HL-60 (cell line): ENCODE data around the gene VASP.

Source experiments
- DNase-seq, 2 experiments: peaks; one replicate each; pipeline ENCODE4 v3.0.0-alpha.2; 2010 to 2020; ENCODE audit warnings: low read depth in 1 of 2, low spot score in 1 of 2
- H3K27ac ChIP-seq: fragments of 250-450 bp; sonication (Bioruptor Pico); replicated peaks from 2 replicates; pipeline ENCODE4 v1.5.1; 2020; ENCODE audit warnings: mild to moderate bottlenecking, moderate library complexity
- H3K27me3 ChIP-seq: fragments of 250-450 bp; sonication (Bioruptor Pico); 2 replicates; pipeline ENCODE4 v1.5.1; 2021; ENCODE audit warnings: mild to moderate bottlenecking, moderate library complexity; ENCODE audit not compliant: insufficient read depth, poor library complexity, severe bottlenecking
- H3K4me3 ChIP-seq: replicated peaks from 2 replicates; pipeline ENCODE4 v1.5.1; 2011; ENCODE audit warnings: mild to moderate bottlenecking, control low read depth, low read length; ENCODE audit not compliant: insufficient read depth
- GABPA ChIP-seq: IDR thresholded peaks from 2 replicates; pipeline ENCODE4 v1.6.1; 2012; ENCODE audit warnings: low read depth
- POLR2AphosphoS5 ChIP-seq: IDR thresholded peaks from 2 replicates; pipeline ENCODE4 v1.6.1; 2012; ENCODE audit warnings: low read depth
- SPI1 ChIP-seq: IDR thresholded peaks from 2 replicates; pipeline ENCODE4 v1.6.1; 2012; ENCODE audit warnings: low read depth, mild to moderate bottlenecking, borderline replicate concordance
- TF ChIP-seq, protein P1 (sequence below): IDR thresholded peaks from one replicate; pipeline ENCODE4 v1.5.1; 2011; ENCODE audit warnings: low read length, control low read depth, inconsistent platforms; ENCODE audit not compliant: insufficient read depth
- TF ChIP-seq, protein P2 (sequence below): IDR thresholded peaks from 2 replicates; pipeline ENCODE4 v1.6.1; 2012; ENCODE audit warnings: low read depth; ENCODE audit not compliant: insufficient replicate concordance

Gene VASP

DNA sequence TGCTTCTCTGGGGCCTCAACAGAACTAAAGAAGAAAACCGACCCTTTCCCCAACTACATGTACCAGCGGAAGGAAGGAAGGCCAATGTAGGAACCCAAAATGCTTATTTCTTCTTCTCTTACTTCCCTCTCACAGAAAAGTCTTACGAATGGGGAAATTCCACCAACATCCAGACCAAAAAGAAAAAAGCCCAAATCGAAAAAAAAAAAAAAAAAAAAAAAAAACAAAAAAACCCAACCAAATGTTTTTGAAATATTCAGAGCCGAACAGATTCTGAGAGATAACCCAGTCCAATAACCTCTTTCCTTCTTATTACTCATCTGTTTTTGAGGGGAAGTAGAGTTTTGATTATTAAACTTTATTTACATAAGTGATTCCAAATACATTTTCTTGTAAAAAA, 5.2 kb upstream of the VASP start:
- DNase-seq, result no peak
- Histone ChIP-seq H3K27me3 (peaks cover 15% of the 10 kb centered on the region), H3K27ac (no peak overlapping the region), H3K4me3 (no peak overlapping the region)
- TF ChIP-seq, protein P1, sequence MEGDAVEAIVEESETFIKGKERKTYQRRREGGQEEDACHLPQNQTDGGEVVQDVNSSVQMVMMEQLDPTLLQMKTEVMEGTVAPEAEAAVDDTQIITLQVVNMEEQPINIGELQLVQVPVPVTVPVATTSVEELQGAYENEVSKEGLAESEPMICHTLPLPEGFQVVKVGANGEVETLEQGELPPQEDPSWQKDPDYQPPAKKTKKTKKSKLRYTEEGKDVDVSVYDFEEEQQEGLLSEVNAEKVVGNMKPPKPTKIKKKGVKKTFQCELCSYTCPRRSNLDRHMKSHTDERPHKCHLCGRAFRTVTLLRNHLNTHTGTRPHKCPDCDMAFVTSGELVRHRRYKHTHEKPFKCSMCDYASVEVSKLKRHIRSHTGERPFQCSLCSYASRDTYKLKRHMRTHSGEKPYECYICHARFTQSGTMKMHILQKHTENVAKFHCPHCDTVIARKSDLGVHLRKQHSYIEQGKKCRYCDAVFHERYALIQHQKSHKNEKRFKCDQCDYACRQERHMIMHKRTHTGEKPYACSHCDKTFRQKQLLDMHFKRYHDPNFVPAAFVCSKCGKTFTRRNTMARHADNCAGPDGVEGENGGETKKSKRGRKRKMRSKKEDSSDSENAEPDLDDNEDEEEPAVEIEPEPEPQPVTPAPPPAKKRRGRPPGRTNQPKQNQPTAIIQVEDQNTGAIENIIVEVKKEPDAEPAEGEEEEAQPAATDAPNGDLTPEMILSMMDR, result no peak
- TF ChIP-seq POLR2AphosphoS5 (no peak), SPI1 (no peak), GABPA (no peak)
- TF ChIP-seq, protein P2, sequence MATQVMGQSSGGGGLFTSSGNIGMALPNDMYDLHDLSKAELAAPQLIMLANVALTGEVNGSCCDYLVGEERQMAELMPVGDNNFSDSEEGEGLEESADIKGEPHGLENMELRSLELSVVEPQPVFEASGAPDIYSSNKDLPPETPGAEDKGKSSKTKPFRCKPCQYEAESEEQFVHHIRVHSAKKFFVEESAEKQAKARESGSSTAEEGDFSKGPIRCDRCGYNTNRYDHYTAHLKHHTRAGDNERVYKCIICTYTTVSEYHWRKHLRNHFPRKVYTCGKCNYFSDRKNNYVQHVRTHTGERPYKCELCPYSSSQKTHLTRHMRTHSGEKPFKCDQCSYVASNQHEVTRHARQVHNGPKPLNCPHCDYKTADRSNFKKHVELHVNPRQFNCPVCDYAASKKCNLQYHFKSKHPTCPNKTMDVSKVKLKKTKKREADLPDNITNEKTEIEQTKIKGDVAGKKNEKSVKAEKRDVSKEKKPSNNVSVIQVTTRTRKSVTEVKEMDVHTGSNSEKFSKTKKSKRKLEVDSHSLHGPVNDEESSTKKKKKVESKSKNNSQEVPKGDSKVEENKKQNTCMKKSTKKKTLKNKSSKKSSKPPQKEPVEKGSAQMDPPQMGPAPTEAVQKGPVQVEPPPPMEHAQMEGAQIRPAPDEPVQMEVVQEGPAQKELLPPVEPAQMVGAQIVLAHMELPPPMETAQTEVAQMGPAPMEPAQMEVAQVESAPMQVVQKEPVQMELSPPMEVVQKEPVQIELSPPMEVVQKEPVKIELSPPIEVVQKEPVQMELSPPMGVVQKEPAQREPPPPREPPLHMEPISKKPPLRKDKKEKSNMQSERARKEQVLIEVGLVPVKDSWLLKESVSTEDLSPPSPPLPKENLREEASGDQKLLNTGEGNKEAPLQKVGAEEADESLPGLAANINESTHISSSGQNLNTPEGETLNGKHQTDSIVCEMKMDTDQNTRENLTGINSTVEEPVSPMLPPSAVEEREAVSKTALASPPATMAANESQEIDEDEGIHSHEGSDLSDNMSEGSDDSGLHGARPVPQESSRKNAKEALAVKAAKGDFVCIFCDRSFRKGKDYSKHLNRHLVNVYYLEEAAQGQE, result no peak

GRCh38 chr19:45503909-45504308, 3.4 kb upstream of the VASP start:
- Histone ChIP-seq H3K27me3 (peaks cover 4% of the 10 kb centered on the region), H3K4me3 (no peak overlapping the region), H3K27ac (no peak overlapping the region)
- TF ChIP-seq, protein P2, result no peak
- TF ChIP-seq, protein P1, result no peak
- TF ChIP-seq GABPA (no peak), SPI1 (no peak), POLR2AphosphoS5 (no peak)
- DNase-seq, result no peak

- H3K27ac ChIP-seq, result no peak overlapping the region
- H3K27me3 ChIP-seq, result no peaks in the 10 kb centered on the region
- H3K4me3 ChIP-seq, result no peak overlapping the region
- TF ChIP-seq, protein P1, result no peak
- DNase-seq, result no peak
Measured at GRCh38 chr19:45505151-45505995, 1.9 kb upstream of the VASP start.

- no peak overlapping the region; the same call in 1 of the 2 replicates for H3K27ac ChIP-seq
- H3K27me3 ChIP-seq, result no peaks in the 10 kb centered on the region
- H3K4me3 ChIP-seq, result peak overlapping the region; percentile 96
- DNase-seq, result no peak
- TF ChIP-seq GABPA (no peak), POLR2AphosphoS5 (no peak), SPI1 (no peak)
- TF ChIP-seq, protein P1, result no peak
- TF ChIP-seq, protein P2, result no peak
Measured at GRCh38 chr19:45505996-45506245, 1.4 kb upstream of the VASP start.
